ENCODE results near the gene ANKS1A.
"Not testable (repeated sequence)": the region's sequence is repeated elsewhere in the genome, so short reads cannot be mapped to it uniquely, and the experiment has no call there.

The ANKS1A gene

DNA sequence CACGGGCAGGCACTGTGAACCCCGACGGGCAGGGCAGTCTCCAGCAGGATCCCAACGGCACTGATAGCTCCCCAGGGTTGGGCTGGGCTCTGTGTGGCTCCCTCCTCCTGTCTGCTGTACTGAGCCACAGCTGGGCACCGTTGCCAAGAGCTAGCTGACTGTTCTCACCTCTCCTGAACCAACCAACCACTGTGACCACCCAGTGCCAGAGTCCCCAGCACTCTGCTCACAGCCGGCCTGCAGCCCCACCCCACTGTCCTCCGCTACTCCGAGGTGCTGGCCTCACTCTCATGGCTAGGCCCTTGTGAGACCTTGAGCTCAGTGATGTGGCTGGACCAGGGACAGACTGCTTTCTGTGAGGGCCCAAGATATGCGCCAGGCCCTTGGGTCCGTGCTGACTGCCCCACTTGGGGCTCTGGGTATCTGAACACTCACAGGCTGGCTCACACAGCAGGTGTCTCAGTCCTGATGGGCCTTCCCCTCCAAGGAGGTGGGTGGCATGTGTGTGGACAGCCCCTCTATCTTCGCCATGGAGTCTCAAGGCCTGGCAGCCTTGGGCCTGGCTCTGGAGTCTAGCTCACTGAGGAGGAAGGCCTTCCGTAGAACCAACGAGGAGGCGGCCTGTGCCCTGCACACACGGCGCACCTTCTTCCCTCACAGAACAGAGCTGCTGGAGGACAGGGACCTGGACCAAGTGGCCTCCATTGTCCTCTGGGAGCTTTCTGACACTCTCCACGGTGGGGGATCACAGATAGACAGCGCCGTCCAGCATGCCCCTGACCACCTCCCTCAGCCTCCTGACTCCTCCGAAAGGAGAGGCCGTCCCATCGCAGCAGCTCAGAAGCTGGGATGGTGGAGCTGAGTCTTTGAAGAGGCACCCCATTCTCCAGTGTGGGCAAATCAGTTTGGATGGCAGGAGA, 198.6 kb downstream of the ANKS1A start:
- DNase-seq, result no peak

DNA sequence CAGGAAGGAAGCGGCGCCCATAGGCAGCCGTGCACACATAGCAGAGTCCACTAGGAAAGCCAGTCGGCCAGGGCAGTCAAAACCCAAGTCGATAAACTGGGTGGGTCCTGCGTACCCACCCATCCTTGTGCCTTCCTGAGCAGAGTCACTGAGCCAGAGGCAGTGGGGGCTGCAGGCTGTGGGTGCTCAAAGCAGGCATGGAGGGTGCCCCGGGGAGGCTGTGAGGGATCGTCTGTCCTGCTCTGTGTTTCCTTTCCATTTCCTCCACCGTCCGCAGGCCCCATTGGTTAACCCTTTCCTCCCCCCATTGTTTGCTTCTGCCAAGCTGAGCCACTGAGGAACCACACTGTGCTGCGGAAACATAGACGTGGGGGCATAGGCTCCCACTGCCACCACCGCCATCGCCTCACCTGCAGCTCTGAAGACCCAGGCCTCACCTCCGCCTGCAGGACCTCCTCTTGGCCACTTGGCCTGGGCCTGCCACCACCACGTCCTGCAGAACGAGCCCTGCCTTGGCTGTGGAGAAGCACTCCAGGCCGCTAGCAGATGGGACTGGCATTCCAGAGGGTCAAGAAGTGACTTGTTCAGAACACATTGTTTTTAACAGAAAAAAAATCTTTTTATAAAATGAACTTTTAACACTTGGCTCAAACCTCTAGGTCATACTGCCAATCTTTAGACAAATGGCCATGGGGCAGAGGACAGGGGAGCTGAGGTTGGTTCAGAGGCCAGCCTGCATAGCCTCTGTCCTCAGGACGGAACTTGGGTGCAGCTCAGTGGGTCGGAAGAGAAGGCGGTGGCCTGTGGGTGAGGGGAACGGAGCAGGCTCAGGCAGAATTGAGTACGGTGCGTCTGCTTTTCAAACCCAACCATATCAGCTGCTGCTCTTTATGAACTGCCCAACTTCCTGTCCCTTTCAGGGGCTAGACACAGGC, 199.5 kb downstream of the ANKS1A start:
- DNase-seq, result no peak

DNA sequence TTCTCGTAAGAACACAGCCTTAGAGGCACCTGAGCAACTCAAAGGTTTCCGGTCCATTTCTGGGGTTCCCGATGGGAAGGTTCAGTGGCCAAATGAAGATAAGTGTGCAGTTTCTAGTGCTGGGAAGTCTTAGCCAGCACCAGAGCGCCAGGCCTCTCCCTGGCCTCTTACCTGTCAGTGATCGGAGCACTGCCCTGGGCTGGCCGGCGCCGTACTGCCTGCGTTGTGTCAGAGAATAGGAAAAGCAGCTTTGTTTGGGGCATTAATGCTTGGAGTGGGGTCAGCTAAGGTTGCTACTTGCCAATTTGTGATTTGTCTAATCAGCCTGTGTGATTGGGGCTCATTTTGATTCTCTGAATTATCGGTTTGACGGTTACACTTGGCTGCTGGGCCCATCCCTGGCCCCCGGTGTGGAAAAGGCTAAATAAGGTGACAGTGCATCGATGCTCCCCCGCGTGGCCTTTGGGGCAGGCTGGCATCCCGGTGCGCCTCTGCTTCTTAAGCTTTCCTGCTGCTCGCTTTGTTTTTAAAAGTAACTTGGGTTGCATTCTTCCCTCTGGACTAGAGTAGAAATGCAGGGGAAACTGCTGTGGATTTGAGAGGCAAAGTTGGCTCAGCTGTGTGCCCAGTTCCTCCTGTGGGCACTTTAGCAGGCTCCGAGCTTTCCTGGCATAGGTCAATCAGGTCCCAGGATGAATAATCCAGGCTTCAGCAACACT, 200.3 kb downstream of the ANKS1A start:
- no peak for DNase-seq

DNA sequence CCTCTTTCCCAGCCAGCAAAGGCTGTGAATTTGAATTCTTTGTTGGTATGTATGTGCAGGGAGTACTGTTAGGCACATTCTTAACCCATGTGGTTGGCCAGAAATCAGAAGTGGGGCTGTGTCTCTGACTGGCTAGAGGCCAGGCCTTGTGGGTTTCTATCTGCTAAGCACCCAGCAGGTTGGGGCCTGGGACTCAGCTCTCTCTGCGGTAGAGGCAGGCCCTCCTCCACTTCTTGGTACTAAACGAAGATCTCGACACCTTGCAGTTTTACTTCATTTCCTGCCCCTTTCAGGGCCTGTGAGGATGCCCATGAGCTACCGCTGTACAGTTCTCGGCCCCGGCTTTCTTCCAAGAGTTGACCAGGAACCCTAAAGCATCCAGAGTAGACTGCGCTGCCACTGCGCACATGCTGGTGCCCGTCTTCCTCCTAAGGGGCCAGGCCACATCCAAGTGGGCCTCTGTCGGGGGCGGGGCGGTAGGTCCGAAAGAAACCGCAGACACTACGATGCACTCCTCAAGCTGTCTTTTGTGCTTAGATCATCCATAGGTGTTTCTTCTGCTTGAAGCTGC, 201.0 kb downstream of the ANKS1A start:
- no peak for DNase-seq

DNA sequence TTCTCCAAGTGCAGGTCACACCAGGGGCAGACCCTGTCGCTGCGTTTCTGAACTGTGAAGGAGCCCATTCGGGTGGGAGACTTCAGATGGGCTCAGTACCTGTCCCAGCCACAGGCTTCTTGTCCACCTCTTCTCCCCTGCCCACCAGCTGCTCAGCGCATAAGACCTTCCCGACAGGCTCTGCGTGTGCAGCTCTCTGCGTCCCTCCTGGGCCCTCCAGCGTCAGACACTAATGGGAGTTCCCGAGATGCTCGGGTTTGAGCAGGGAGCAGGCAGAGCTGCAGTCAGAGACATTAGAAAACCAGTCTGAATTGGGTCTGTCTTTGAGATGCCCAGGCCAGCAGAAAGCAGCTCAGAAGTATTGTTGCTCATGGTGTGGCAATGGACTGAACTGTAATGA, 201.7 kb downstream of the ANKS1A start:
- DNase-seq, result no peak

DNA sequence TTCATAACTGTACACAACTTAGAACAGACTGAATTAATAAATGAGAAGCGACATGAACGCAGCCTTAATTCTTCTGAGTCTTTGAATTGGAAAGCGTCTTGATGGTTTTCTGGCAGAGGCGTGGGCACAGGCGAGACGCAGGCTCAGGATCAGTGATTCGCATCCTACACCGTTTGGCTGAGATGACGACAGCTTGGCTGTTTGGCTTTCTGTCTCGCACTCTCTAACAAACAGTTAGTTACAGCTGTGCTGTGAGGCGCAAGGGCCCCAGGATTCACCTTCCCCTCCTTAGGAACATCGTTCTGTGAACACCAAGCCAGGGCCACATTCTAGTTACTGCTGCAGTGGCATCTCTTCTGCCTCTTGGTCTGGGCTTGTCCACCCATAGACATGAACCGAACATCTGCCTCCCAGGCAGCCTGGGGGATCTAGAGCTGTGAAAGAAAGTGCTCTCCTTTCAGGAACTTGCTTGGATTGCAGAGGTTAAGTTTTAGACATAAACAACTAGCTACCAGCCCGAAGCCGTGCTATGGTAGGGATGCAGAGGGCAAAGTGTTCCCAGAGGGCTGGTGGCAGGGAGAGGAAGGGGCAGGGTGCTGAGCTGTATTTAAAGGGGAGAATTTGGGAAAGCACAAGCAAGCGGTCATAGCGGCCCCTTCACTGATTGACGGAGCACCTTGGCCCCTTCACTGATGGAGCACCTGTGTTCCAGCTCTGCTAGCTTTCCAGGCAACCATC, 202.5 kb downstream of the ANKS1A start:
- no peak for DNase-seq

DNA sequence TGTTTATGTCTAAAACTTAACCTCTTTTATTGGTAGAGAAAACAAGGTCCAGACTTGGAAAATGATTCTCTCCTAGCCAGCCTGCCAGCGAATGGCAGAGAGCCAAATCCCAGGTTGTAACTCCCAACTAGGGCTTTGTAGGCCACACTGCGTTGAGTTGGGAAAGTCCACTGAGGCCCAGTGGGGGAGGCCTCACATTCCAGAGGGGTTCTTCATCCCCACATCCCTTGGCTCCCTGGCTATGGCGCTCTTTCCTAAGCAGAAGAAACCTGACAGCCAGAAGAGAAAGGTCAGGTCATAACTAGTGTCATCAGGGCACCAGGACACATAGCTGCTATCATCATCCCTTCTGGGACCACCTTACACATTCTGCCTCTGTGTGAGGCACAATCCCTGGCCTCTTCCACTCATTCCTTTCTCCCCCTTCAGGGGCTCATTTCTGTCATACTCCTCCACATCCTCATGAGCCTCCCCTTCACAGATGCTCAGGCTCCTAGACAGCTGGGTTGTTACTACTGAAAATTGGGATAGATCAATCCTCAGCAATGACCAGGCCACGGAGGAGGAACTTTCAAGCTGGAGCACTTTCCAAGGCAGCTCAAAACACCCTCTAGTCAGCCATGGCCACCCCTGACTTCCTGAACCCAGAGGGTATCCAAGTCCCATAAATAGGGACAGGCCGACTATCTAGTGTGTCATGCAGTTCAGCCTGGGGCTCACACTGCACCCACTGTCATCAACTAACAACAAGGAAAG, 203.5 kb downstream of the ANKS1A start:
- no peak for DNase-seq

GRCh38 chr6:35093118-35093445, 204.0 kb downstream of the ANKS1A start:
- no peak for DNase-seq

GRCh38 chr6:35093783-35094182, 204.7 kb downstream of the ANKS1A start:
- DNase-seq, result no peak

DNA sequence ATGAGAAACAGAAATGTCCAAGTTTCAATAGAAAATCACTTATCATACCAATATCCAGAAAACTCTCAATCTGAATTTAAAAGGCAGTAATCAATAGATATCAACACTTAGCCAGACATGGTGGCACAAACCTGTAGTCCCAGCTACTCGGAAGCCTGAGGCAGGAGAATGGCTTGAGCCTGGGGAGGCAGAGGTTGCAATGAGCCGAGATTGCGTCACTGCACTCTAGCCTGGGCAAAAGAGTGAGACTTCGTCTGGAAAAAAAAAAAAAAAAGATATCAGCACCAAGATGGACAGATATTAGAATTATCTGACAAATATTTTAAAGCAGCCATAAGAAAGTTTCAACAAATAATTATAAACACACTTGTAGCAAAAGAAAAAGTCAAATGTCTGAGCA, 205.1 kb downstream of the ANKS1A start:
- no peak for DNase-seq

- peak in 1 of 2 experiments; percentile 77 for DNase-seq
These were observed 207.2 kb downstream of the ANKS1A start for GRCh38 chr6:35096129-35096862.

GRCh38 chr6:35099116-35099515, 210.1 kb downstream of the ANKS1A start:
- DNase-seq, result no peak

GRCh38 chr6:35105078-35105477, 216.0 kb downstream of the ANKS1A start:
- DNase-seq, result no peak

- not testable (repeated sequence) for DNase-seq
These were observed 217.0 kb downstream of the ANKS1A start for GRCh38 chr6:35106061-35106460.

- DNase-seq, result not testable (repeated sequence)
These were observed 218.2 kb downstream of the ANKS1A start for GRCh38 chr6:35107208-35107607.

DNA sequence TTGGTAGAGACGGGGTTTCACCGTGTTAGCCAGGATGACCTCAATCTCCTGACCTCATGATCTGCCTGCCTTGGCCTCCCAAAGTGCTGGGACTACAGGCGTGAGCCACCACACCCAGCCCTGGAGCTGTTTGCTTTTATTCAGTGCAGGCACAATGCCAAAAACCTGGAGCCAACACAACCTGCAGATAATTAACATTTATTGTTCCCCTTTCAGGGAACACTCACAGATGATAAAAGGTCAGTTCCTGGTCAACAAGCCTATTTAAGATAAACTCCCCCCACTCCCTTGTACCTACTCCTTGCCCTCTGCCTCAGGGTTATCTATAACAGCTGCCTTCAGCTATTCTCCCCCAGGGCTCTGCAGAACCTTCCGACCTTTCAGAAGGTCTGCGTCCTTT, 218.7 kb downstream of the ANKS1A start:
- not testable (repeated sequence) for DNase-seq

DNA sequence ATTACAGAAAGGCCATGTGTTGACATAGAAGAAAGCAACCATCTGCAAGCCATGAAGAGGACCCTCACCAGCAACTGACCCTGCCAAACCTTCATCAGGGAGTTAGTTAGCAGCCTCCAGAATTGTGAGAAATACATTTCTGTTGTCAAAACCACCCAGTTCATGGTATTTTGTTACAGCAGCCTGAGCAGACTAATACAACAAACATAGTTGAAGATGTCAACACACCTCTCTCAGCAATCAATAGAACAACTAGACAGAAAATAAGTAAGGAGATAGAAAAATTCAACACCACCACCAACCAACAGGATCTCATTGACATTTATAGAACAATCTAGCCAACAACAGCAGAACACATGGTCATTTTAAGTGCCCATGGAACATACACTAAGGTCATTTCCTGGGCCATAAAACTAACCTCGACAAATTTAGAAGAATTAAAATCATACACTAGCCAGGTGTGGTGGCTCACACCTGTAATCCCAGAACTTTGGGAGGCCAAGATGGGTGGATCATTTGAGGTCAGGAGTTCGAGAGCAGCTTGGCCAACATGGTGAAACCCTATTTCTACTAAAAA, 219.3 kb downstream of the ANKS1A start:
- no peak for DNase-seq

GRCh38 chr6:35120746-35121145, 231.7 kb downstream of the ANKS1A start:
- no peak for DNase-seq

DNA sequence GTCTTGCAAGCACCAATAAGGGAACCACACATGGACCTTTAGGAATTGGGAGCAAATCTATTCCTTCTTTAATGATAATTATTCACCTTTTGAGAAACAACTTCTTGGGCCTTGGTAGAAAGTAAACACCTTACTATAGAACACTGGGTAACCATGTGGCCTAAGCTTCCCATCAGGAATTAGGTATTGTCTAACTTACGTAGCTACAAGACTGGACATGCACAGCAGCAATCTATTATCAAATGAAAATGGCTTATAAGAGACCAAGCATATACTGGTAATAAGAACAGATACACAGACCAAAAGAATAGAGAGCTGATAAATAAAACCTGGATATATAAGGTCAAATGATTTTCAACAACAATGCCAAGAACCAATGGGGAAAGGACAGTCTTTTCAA, 235.3 kb downstream of the ANKS1A start:
- no peak for DNase-seq

DNA sequence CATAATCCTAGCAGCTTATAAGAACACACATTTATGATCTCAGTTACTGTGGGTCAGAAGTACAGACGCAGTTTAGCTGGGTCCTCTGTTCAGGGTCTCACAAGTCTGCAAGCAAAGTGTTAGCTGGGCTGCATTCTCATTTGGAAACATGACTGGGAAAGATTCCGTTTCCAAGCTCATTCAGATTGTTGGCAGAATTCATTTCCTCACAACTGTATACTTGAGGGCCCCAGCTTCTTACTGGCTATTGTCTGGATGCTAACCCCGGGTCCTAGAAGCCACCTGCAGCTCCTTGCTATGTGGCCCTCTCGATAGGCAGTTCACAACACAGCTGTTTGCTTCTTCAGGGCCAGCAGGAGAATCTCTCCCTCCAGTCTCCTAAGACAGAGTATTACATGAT, 239.0 kb downstream of the ANKS1A start:
- no peak for DNase-seq

Data from NCI-H1930 (cell line).